NCI-H2107 treated with DMSO at 0.1 percent for 48 hours (cell line): ENCODE data around the gene DCAF8.
A peak's percentile ranks its signal among the peaks of the same experiment; 100 is the strongest.

ENCODE experiments used
- DNase-seq: peaks from one replicate; lab custom pipeline; 2025; ENCODE audit not compliant: unreplicated experiment; lab: John Stamatoyannopoulos, UW

The DCAF8 gene

DNA sequence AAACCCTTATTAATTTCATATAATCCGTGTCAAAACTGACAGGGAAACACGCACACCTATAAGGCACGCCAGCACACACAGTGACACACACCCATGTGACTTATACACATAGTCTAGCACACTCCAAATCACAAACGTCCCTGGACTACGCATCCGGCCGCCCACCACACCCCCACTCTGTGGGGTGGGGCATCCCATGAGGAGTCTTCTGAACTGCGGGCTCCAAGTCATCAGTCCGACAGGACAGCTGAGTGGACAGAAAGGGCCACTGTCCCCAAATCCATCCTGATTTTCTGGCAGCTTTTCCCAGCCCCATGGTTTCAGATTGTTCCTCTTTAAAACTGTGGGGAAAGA lies 56.3 kb downstream of the DCAF8 start:
- DNase-seq: no peak

GRCh38 chr1:160205242-160206035 lies 56.9 kb downstream of the DCAF8 start, which contains the start of gene PEA15:
TSS of gene PEA15 (plus strand) at chr1:160205384. CDS start at chr1:160211545, 6,161 bp downstream.
- peak; percentile 36 for DNase-seq

DNA sequence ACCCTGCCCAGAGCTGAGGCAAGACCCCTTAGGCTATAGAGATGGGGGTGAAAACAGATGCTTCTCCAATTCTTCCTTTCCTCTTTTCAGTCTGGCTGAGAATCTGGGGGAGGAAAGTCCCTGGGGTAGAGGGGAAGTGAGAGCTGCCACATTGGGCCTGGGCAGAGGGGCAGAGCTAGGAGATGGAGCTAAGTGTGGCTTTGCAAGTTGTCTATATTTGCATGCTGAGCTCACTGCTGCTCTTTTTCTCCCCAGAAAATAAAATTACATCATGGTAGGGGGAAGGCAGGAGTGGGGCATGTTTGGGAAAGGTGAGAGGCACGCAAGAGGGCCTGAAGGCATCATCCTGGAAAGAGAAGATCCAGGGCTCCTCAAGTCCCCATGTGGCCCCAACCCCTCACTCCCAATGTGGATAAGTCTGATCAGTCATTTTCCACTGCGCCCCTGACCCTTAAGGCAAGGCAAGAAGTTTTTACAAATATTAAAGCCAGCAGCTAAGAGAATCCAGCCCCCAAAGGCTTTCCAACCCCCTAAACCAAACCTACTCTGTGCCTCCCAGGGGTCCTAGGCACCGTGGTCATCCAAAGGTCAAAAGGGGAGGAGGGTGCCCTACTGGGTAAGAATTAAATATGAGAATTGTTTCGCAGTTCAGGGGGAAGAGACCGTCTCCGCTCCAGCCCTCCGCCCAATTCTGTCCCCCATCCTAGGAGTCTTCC lies 57.7 kb downstream of the DCAF8 start:
- no peak for DNase-seq

- no peak for DNase-seq
These were observed 61.6 kb downstream of the DCAF8 start for GRCh38 chr1:160200786-160201185.

- DNase-seq: no peak
These were observed 65.1 kb downstream of the DCAF8 start for GRCh38 chr1:160197231-160197630.

DNA sequence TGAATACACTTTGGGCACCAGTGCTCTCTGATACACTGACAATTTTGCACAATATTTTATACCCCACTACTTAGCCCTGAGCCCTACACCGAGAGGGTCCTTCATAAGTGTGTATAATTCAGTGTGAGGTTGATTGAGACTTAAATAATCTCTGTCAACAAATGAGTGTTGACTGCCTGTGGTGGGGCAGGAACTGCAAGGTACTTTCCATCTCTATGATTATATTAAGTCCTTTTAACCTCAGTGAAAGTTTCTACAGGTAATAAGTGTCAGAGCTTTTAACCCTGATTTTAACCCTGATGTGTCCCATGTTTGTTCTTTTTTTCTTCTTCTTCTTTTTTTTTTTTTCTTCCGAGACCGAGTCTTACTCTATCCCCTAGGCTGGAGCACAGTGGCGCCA lies 66.2 kb downstream of the DCAF8 start:
- no peak for DNase-seq

DNA sequence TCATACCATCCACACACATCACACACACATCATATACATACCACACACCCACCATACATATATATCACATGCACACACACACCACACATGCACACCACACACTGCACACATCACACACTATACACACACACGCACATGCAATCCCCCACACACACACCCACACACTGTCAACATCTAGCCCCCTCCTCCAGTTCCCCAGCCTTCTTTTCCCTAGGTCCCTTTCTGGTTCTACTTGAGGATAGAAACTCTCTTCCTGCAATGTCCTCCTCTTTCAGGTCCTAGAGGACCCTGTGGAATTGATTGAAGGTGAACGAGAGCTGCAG lies 67.7 kb downstream of the DCAF8 start:
- no peak for DNase-seq

- no peak for DNase-seq
These were observed 68.3 kb downstream of the DCAF8 start for GRCh38 chr1:160193832-160194736.

GRCh38 chr1:160193091-160193819 lies 69.1 kb downstream of the DCAF8 start:
- DNase-seq: peak; percentile 72

DNA sequence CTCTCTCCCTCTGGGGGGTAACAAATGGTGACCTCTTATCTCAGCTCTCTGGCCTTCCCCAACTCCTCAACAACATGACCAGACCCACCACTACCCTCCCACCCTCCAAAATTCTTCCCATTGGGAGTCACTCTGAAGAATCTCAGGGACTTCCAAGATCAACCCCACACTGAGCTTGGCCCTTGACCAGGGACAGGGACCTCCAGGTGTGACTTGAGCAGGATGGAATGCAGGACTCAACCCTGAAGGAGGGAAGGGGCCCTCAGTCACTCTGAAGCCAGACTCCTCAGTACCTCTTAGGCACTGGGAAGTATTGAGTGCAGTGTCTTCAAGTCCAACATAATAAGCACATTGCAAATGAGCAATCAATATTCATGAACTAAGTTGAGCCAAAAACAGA lies 70.1 kb downstream of the DCAF8 start:
- DNase-seq: no peak

DNA sequence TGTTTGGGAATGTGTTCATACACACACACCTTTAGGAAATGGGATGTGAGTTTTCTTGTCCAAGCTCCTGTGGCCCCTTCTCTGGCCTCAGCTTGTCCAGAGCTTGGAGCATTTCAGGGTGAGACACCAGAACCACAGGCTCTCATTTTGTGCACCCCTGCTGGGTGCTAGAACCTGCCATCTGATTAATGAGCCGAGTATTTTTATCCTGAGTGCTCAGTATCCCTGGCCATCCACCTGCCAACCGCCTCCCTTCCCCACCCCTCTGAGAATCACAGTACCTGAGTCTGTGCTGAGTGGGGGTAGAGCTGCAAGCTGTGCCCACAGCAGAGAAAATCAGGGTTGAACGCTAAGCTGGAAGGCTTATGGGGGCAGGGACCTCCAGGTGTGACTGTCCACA lies 70.6 kb downstream of the DCAF8 start:
- DNase-seq: no peak

- DNase-seq: no peak
These were observed 72.4 kb downstream of the DCAF8 start, which contains the start of gene CASQ1 for GRCh38 chr1:160189649-160190625. TSS of gene CASQ1 (plus strand) at chr1:160190575. CDS start at chr1:160190752, 177 bp downstream.

- DNase-seq: no peak
These were observed 74.0 kb downstream of the DCAF8 start for GRCh38 chr1:160188341-160188740.

GRCh38 chr1:160187407-160187806 lies 74.9 kb downstream of the DCAF8 start:
- no peak for DNase-seq

DNA sequence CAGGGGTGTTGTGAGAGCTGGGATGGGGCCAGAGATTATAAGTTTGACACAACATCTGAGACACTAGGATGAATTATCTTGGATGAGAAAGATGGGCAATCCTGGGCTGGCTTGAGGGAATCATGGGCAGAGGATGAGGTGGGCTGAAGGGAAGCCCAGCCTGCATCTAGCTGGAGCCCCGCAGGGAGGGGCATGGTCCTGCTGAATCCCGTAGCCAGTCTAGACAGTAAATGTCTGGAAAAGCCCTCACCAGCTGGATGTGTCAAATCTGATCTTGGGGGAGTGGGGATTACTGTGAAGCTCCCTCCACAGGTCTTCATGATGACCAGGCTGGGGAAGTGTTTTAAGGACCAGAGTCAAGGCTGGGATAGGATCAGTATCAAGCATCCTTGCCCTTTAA lies 75.6 kb downstream of the DCAF8 start:
- DNase-seq: no peak

DNA sequence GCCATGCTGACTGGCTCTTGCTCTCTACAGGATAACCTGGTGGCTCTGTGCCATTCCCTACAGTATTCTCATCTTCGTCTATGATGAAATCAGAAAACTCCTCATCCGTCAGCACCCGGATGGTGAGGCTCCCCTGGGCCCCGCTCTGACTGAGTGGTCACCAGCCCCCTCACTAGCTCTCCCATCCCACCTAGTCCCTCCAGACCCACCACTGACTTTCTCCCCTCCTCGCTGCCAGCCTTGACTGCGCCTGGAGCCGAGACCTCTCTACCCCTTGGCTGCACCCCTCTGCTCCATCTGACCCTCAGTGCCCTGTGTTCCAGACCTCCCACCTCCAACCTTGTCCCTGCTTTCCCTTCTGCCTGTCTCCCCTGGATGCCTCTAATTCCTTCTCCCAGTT lies 76.1 kb downstream of the DCAF8 start:
- DNase-seq: no peak

GRCh38 chr1:160179336-160179735 lies 83.0 kb downstream of the DCAF8 start:
- no peak for DNase-seq

GRCh38 chr1:160178731-160179130 lies 83.6 kb downstream of the DCAF8 start:
- DNase-seq: no peak

DNA sequence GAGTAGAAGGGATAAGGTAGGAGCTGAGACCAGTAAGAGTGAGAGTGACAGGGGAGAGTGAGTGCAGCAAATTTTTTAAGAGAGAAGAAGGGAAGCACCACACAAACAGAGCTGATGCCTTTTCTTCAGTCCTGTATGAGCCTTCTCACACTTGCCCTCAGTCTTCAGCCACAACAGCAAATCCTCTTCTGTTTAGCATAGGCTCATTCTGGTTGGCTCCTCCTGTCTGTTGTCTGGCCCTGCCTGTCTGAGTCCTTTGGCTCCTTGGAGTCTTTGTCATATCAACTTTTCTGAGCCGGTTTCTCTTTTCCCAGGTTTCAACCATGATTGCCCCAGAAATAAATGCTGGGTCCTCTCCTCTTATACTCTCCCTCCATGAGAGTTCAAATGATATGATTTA lies 84.7 kb downstream of the DCAF8 start:
- DNase-seq: no peak

DNA sequence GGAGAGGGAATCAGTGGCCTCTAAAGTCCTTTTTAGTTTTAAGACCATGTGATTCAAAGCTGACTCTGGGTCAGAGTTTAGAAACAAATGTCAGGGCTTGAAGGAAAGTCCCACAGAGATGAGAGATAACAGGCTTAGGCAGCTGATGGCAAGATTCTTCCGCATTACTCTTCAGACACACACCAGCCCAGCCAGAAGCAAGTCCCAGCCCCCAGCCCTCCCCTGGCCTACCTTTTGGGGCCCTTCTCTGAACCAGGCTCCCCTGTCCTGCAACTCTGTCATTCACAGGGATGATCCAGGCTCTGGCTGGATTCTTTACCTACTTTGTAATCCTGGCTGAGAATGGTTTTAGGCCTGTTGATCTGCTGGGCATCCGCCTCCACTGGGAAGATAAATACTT lies 85.1 kb downstream of the DCAF8 start:
- no peak for DNase-seq
